Retinal pigment epithelial cell (primary cell): ENCODE data around the gene CREBBP.
"Not testable (repeated sequence)": the region's sequence is repeated elsewhere in the genome, so short reads cannot be mapped to it uniquely, and the experiment has no call there.

Source experiments
- DNase-seq: peaks from one replicate; pipeline ENCODE4 v3.0.0-alpha.2; 2010; ENCODE audit warnings: low read depth
- H3K4me3 ChIP-seq: 2 replicates; pipeline ENCODE4 v1.5.1; 2011; ENCODE audit warnings: mild to moderate bottlenecking, low read length, control low read depth, moderate library complexity
- CTCF ChIP-seq: conservative IDR thresholded peaks from 2 replicates; pipeline ENCODE4 v1.5.1; 2011; ENCODE audit warnings: low read depth, low read length, control low read depth, inconsistent platforms

CREBBP gene

GRCh38 chr16:3880623-3881498 is at the start of gene CREBBP:
TSS of gene CREBBP (minus strand) at chr16:3880713. CDS start at chr16:3879916, 797 bp downstream.
- peak within 1 kb of the TSS; percentile 71 for H3K4me3 ChIP-seq
- no peak for TF ChIP-seq CTCF
- peak; percentile 34 for DNase-seq

GRCh38 chr16:3927147-3927546 is 46.6 kb upstream of the CREBBP start:
- DNase-seq, H3K4me3 ChIP-seq: not testable (repeated sequence)

- DNase-seq, result no peak
- H3K4me3 ChIP-seq, result no peak overlapping the region
- no peak for TF ChIP-seq CTCF
These were observed 44.2 kb upstream of the CREBBP start for GRCh38 chr16:3924763-3925162.

- no peak overlapping the region for H3K4me3 ChIP-seq
- DNase-seq, result no peak
- no peak for TF ChIP-seq CTCF
These were observed 41.7 kb upstream of the CREBBP start for GRCh38 chr16:3922241-3922640.

- TF ChIP-seq CTCF, result no peak
These were observed 39.7 kb upstream of the CREBBP start for GRCh38 chr16:3920206-3920605.

GRCh38 chr16:3919413-3919812 is 38.9 kb upstream of the CREBBP start:
- no peak for DNase-seq
- H3K4me3 ChIP-seq, result no peak overlapping the region
- no peak for TF ChIP-seq CTCF

More at GRCh38 chr16:3920206-3920605, 39.7 kb upstream of the CREBBP start:
- H3K4me3 ChIP-seq, result no peak overlapping the region
- DNase-seq, result no peak

GRCh38 chr16:3915426-3916260 is 35.1 kb upstream of the CREBBP start:
- DNase-seq, result no peak
- TF ChIP-seq CTCF, result no peak
- no peak overlapping the region for H3K4me3 ChIP-seq
